ENCODE data around the gene DMXL1.

DNA sequence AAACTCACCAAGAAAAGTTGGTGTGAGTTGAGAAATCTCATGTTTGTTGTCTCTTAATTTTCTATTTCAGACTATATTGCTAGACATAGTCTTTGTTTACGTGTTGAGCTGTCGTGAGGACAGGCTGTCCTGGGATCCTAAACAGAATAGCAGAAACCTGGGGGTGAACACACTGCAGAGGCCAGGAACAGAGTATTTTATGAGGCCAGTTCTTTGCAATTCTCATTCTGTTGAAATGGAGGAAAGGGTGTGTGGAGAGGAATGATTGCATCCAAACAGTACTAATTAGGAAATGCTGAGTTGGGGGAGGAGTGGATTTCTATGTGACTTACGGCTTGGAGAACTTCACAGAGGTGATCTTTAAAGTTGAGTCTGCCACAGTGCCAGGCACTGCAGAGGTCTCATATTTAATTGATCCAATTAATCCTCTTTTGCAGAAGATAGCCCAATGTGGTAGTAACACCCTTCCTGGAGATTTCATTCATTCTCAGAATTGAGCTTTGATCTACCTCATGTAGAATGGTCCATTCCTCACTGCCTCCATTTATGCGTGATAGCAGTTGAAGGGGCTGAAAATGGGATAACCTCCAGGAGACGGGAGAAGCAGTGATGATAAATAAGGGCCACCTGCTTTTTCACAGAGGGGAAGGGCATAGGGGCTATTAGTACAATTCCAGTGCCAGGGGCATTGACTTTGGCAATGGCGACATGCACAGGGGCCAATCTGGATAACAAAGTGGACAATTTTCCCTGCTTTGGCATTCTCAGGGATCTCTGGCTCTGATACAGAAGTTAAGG, 200.3 kb downstream of the DMXL1 start:
- TF ChIP-seq, protein P1, sequence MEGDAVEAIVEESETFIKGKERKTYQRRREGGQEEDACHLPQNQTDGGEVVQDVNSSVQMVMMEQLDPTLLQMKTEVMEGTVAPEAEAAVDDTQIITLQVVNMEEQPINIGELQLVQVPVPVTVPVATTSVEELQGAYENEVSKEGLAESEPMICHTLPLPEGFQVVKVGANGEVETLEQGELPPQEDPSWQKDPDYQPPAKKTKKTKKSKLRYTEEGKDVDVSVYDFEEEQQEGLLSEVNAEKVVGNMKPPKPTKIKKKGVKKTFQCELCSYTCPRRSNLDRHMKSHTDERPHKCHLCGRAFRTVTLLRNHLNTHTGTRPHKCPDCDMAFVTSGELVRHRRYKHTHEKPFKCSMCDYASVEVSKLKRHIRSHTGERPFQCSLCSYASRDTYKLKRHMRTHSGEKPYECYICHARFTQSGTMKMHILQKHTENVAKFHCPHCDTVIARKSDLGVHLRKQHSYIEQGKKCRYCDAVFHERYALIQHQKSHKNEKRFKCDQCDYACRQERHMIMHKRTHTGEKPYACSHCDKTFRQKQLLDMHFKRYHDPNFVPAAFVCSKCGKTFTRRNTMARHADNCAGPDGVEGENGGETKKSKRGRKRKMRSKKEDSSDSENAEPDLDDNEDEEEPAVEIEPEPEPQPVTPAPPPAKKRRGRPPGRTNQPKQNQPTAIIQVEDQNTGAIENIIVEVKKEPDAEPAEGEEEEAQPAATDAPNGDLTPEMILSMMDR (conservative IDR thresholded peaks at IDR 0.05 in 1 of 2, IDR thresholded peaks at IDR 0.05 in 1 of 2; ENCODE audit: extremely low read depth in 1 of 2, insufficient read depth in 1 of 2, low read depth in 1 of 2, low read length in 2 of 2): no peak
- no peak for TF ChIP-seq EZH2 (IDR thresholded peaks at IDR 0.05; ENCODE audit: borderline replicate concordance, low read length)
